Right lobe of liver (tissue), 6 donors: ENCODE results near the gene MYO9A. TPM values are rescaled to one million over a fixed set of nuclear protein-coding genes. Genes with fewer than 3 reads are reported as not detected.

ENCODE experiments used
- ATAC-seq, 4 donors: fragments of 200-7000 bp; cut with Tn5 transposase; one replicate each; pipeline ENCODE4 v1.9.1; 2020; ENCODE audit warnings: mild to moderate bottlenecking in 4 of 4, moderate library complexity in 4 of 4
- DNase-seq, 3 donors: peaks; one replicate each; pipeline ENCODE4 v3.0.0-alpha.2; 2020
- H3K27ac ChIP-seq, 3 donors: fragments of 200-600 bp; one replicate each; pipeline ENCODE4 v1.8.0; 2022
- H3K27me3 ChIP-seq, 2 donors: fragments of 200-600 bp; one replicate each; pipeline ENCODE4 v1.8.0; 2022
- H3K36me3 ChIP-seq, 4 donors: fragments of 200-600 bp; sonication (generic) in 1 of 4; one replicate each; pipeline versions ENCODE4 v1.5.1 to v1.8.0; 2017 to 2022; ENCODE audit warnings: control low read depth in 1 of 4
- H3K4me1 ChIP-seq, 4 donors: fragments of 200-600 bp; sonication (generic) in 1 of 4; one replicate each; pipeline versions ENCODE4 v1.5.1 to v1.8.0; 2017 to 2022; ENCODE audit warnings: control low read depth in 1 of 4
- H3K4me3 ChIP-seq, 3 donors: fragments of 200-600 bp; one replicate each; pipeline ENCODE4 v1.8.0; 2022
- H3K9me3 ChIP-seq, 4 donors: fragments of 200-600 bp; sonication (generic) in 1 of 4; one replicate each; pipeline versions ENCODE4 v1.5.1 to v1.8.0; 2017 to 2022; ENCODE audit warnings: control low read depth in 1 of 4
- CTCF ChIP-seq, 4 donors: fragments of 200-600 bp in 3 of 4; fragments of 450-650 bp in 1 of 4; IDR thresholded peaks; one replicate each; pipeline versions ENCODE4 v1.5.1 to v1.8.0; 2016 to 2022; ENCODE audit warnings: antibody characterized with exemption in 4 of 4, mild to moderate bottlenecking in 2 of 4
- POLR2A ChIP-seq: fragments of 450-650 bp; IDR thresholded peaks from one replicate; pipeline ENCODE4 v1.6.1; 2017; ENCODE audit warnings: antibody characterized with exemption, mild to moderate bottlenecking
- WGBS: methylation state at CpG from one replicate; pipeline ENCODE4 v1.1.6; 2018; ENCODE audit warnings: low coverage, low lambda C conversion rate; ENCODE audit not compliant: insufficient coverage; ENCODE audit errors: missing lambda C conversion rate; 5-methylcytosine and 5-hydroxymethylcytosine counted together
- intact Hi-C, 2 donors: fragments of 100-400 bp; cut with DNase I; formaldehyde crosslinking; loops; one replicate each; pipeline versions ENCODE4 v1.11.2 to v1.14.1; 2022
- total RNA-seq, 6 experiments: library from RNA; depleted of rRNA in 2 of 6; stranded (reverse); fragments of >200 nt in 2 of 6; fragmentation: NEBNext Ultra II Directional in 3 of 6; extraction: Animal tissue kit (Norgen Biotek cat#: 25700) in 3 of 6; gene quantifications; one replicate each; pipeline versions ENCODE4 v1.1.0 to v1.2.4, GENCODE V29; 2016 to 2023
- donor health status: DM: no; HTN: yes; CAD: no.
- donor health status: DM: no; HTN: no; CAD: no.
- donor health status: DM: no; HTN: no; CAD: no.
- donor health status: DM: no; HTN: yes; CAD: no.
- donor health status: DM: no; HTN: yes; CAD: no.

Gene MYO9A
- total RNA-seq, 6 experiments from 2014 or later, result 5.6 to 10.4 (median 8.5) TPM

GRCh38 chr15:71779073-71779797 is 338.7 kb downstream of the MYO9A start:
- Histone ChIP-seq H3K27me3 (no peaks in the 10 kb centered on the region), H3K4me3 (no peak overlapping the region), H3K9me3 (no peaks in the 10 kb centered on the region), H3K27ac (no peak overlapping the region), H3K4me1 (peaks cover 0 to 10% (median 1%) of the 10 kb centered on the region in 4 donors), H3K36me3 (no peaks in the 10 kb centered on the region)
- 85% methylated on average over 4 of the region's 6 CpGs for WGBS
- TF ChIP-seq POLR2A, result no peak
- no peak for TF ChIP-seq CTCF (IDR thresholded peaks at IDR 0.05)
- intact Hi-C loops, result no loop called here
- ATAC-seq (no peak), DNase-seq (no peak)

GRCh38 chr15:71777216-71777943 is 340.6 kb downstream of the MYO9A start:
- Histone ChIP-seq H3K27me3 (no peaks in the 10 kb centered on the region), H3K4me1 (peaks cover 0 to 10% (median 1%) of the 10 kb centered on the region in 4 donors), H3K4me3 (no peak overlapping the region), H3K9me3 (no peaks in the 10 kb centered on the region), H3K36me3 (no peaks in the 10 kb centered on the region), H3K27ac (no peak overlapping the region)
- ATAC-seq (peak in 1 of 4 donors; percentile 37), DNase-seq (no peak)
- 88% methylated on average over 4 of the region's 16 CpGs for WGBS
- intact Hi-C loops, result no loop called here
- TF ChIP-seq CTCF (IDR thresholded peaks at IDR 0.05) (no peak), POLR2A (no peak)

- 82% methylated on average over 3 of the region's 3 CpGs for WGBS
- DNase-seq (no peak), ATAC-seq (no peak)
- intact Hi-C loops, result no loop called here
- H3K4me3 ChIP-seq, result no peak overlapping the region
- no peak for TF ChIP-seq CTCF (IDR thresholded peaks at IDR 0.05)
- TF ChIP-seq POLR2A, result no peak
- no peaks in the 10 kb centered on the region for H3K9me3 ChIP-seq
- H3K27me3 ChIP-seq, result no peaks in the 10 kb centered on the region
- H3K36me3 ChIP-seq, result no peaks in the 10 kb centered on the region
- H3K4me1 ChIP-seq, result peaks cover 0 to 10% (median 1%) of the 10 kb centered on the region in 4 donors
- H3K27ac ChIP-seq, result no peak overlapping the region
These were observed 341.6 kb downstream of the MYO9A start for GRCh38 chr15:71776304-71776703.

GRCh38 chr15:71775856-71776255 is 342.1 kb downstream of the MYO9A start:
- ATAC-seq (no peak), DNase-seq (no peak)
- H3K27me3 ChIP-seq, result no peaks in the 10 kb centered on the region
- no peaks in the 10 kb centered on the region for H3K36me3 ChIP-seq
- TF ChIP-seq CTCF (IDR thresholded peaks at IDR 0.05), result no peak
- no peak for TF ChIP-seq POLR2A
- intact Hi-C loops, result no loop called here
- H3K4me1 ChIP-seq, result peaks cover 0 to 10% (median 1%) of the 10 kb centered on the region in 4 donors
- no peaks in the 10 kb centered on the region for H3K9me3 ChIP-seq
- H3K4me3 ChIP-seq, result no peak overlapping the region
- H3K27ac ChIP-seq, result no peak overlapping the region
